ENCODE results near the gene PXYLP1.

PXYLP1 gene

GRCh38 chr3:141272906-141273662 lies 41.5 kb downstream of the PXYLP1 start:
- DNase-seq (ENCODE audit: low spot score): no peak

DNA sequence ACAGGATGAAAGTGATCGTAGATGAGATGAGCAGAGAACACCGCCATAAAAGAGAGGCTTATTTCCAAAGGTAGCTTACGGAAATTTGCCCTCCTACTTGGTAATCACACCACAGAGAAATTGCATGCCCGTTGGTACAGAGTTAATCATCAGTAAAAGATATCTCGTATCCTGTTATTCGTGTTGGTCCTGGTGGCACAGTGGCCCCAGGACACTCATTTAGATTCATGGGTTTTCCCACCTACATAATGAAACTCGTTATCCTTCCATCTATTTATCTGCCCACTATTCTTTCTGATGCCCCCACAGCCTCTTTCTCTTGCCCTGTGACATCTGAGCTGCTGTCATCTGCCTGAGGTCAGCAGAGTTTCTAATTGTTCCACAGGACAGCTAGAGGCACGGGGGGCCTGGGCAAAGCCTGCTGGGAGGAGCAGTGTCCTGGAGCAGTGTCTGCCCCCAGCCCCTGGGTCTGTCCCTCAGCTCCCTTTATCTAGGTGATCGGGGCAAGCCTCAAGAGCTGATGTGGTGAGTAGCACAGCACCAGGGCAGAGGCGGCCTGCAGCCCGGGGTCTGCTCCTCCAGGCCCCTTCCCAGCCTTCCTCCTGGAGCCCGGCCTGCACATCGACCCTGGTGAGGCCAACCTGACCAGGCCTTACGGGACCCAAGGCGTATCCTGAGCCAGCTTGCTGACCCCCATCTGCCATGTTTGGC lies 42.2 kb downstream of the PXYLP1 start:
- no peak for DNase-seq (ENCODE audit: low spot score)

DNA sequence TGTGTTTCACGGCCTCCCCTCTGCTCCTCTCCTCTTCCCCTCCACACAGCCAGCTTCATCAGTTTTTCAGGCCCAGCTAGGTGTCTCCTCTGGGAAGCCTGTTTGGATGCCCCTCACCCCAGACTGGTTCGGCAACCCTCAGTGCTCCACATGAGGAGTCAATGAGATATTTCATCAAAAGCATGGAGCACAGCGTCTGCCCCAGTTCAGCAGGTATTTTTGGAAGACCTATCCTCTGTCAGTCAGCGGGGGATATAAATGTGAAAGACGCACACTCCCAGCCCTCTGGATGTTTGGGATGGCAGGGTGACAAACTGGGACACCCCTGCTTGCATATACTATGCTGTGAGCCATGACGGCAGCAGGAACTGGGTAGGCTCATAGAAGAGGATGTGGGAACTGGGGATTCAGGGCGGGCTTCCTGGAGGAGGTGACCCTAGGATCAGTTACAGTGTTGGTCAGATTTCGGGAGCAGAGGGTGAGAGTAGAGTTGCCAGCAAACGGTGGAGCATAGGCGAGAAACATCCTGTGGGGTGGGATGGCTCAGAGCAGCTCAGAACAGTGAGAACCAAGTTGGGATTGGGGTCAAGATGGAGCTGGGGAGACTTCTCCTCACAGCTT lies 42.9 kb downstream of the PXYLP1 start:
- DNase-seq (ENCODE audit: low spot score): no peak

DNA sequence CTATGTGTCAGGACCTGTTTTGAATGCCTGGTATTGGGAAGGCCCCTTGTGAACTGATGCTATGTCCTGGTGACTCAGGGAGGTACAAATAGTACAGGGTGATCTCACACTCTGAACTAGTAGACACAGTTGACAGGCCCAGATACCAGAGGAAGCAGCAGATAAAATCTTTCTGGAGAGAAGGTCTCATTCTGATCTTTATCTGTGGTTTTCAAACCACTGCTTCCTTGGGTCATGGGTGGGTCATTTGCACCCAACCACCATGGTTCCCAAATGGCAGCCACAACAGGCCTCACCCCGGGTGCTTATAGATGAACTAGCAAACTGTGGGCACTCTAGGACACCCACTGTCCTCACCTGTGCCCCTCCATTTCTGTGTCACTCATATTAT lies 43.4 kb downstream of the PXYLP1 start:
- DNase-seq (ENCODE audit: low spot score): peak; percentile 36

DNA sequence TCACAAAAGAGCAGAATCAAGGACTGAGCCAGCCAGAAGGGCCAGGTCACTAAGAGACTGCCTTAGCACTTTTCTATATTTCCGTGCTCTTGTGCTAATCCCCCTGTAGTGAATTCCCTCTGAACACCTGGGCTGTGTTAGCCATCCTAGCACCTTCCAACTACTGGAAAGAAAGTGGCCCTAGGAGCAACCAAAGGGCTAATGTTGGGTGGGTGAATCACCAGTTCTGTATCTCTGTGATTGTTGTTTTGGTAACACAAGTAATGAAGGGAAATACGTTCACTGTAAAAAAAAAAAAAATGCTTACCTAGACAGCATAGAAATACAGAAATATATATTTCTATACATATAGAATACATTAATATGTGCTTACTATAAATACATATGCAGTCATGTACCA lies 43.9 kb downstream of the PXYLP1 start:
- DNase-seq (ENCODE audit: low spot score): no peak

GRCh38 chr3:141275973-141276372 lies 44.3 kb downstream of the PXYLP1 start:
- DNase-seq (ENCODE audit: low spot score): no peak

DNA sequence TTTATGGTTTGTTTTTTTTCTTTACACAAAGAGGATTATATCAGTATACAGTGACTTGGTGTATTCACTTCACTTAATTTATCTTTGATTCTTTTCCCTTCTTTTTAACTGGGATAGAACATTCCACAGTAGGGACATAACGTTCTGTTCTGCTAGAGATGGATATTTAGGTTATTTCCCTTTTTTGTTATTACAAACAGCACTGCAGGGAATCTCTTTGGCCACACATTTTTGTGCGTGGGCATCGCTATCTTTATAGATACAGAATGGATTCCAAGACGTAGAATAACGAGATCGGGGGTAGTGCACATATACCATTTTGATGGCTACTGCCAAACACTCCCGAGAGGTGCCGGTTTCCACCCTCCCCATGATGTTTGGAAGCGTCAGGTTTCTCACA lies 44.8 kb downstream of the PXYLP1 start:
- no peak for DNase-seq (ENCODE audit: low spot score)

- DNase-seq (ENCODE audit: low spot score): no peak
Observed at GRCh38 chr3:141277451-141277850, 45.8 kb downstream of the PXYLP1 start.

- no peak for DNase-seq (ENCODE audit: low spot score)
Observed at GRCh38 chr3:141278196-141279076, 46.8 kb downstream of the PXYLP1 start.

DNA sequence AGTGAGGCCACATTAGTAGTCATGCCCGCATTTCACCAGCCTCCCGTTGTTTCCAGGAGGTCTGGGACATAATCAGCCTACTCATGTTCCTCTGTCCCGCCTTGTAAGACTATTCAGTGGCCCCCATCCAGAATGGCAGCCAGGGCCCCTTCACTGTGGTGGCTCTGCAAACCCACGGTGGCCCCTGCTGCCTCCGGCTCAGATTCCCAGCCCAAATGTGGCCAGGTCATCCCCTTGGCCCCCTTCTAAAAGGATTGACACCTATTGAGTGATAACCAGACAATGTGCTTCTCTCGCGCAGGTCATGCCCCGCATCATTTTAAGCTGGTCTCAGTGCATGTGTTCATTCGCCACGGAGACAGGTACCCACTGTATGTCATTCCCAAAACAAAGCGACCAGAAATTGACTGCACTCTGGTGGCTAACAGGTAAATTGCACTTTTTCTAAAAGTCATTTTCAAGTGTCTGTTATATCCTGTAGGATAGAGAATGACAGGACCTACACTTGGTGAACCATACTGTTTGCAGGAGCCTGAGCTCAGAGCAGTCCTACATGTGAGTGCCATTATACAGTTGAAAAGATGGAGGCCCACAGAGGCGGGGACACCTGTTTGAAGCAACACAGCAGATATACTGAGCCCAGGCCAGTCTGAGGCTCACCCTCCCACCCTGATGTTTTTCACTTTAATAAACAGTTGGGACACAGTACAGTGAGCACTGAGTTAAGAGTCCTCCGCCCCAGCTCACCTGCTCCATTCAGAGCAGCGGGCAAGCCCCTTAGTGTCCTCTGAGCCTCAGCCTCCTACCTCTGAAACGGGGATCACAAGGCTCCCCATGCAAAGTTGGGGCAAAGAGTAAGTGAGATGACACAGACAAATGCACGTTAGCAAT lies 47.7 kb downstream of the PXYLP1 start:
- DNase-seq (ENCODE audit: low spot score): peak; percentile 51

GRCh38 chr3:141280086-141280485 lies 48.5 kb downstream of the PXYLP1 start:
- no peak for DNase-seq (ENCODE audit: low spot score)

DNA sequence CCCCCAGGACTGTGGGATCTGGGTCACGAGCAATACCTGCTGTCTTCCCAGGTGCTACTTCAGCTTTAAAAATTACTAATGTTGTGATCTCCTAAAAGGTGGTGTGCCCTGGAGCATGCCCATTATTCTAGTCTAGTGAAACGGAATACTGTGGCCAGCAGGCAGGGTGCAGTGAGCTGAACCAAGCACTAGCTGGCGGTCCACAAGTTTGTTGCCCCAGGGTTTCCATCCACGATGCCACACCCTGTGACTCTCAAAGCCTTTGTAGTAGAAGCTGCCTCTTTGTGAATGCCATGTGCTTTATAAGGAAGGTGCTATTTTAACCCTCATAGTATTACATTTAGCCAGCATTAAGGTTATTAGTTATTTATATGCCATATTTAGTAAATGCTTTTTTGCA lies 49.1 kb downstream of the PXYLP1 start:
- DNase-seq (ENCODE audit: low spot score): no peak

GRCh38 chr3:141285570-141285969 lies 53.9 kb downstream of the PXYLP1 start:
- no peak for DNase-seq (ENCODE audit: low spot score)

DNA sequence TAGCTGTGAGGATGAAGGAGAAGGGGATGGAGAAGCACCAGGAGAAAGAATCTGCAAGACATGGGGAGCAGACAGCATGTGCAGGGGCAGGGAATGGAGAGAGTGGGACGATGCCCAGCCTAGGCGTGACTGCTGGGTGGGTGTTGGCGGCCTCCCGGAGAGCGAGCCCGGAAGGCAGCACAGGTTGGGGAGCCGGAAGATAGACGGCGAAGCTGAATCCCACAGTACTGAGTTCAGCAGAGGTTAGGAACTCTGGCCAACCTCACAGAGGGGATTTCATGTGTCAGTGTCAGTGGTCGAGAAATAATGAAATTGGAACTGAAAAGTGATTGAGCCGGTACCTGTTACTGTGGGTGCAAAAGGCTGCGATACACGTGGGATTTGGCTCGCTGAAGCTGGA lies 55.2 kb downstream of the PXYLP1 start:
- no peak for DNase-seq (ENCODE audit: low spot score)

- DNase-seq (ENCODE audit: low spot score): no peak
Observed at GRCh38 chr3:141287326-141287725, 55.7 kb downstream of the PXYLP1 start.

DNA sequence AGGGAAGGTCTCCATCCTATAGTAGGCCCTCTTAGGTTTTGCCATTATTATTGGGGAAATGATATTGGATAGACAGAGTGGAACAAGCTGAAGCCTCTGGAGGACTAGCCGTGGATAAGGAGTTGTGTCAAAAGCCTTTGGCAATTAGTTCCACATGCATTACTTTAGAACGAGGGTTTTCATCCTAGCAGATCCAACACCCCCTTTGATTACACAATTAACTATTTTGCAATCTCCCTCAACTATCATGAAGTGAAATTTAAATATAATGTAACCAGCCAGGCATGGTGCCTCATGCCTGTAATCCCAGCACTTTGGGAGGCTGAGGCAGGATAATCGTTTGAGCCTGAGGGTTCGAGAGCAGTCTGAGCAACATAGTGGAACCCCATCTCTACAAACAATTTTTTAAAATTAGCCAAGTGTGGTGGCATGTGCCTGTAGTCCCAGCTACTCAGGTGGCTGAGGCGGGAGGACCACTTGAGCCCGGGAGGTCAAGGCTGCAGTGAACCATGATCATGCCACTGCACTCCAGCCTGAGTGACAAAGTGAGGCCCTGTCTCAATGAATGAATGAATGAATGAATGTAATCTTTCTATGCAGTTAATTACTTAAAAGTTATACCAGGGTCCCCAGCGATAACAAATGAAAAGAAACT lies 56.8 kb downstream of the PXYLP1 start:
- no peak for DNase-seq (ENCODE audit: low spot score)

DNA sequence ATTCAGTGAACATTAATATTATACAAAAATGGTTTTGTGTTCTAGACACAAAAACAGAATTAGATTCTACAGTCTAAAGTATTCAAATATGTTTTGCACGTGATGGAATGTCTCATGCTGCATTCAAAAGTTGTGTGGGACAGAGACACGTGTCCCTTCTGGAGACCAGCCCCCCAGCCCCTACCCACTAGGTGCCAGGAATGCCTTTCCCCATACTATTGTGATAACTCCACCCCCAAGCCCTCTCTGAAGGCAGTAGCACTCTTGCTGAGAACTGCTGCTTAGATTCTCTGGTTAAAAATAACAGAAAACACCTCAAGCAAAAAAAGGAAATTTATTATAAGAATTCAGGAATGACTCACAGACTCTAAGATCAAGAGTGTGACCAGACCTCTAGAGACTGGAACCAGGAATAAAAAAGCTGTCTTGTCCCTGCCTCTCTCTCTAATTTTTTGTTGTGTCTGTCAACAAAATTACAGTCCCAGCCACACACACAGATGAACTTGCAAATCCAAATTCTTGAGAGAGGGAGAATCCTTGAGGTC lies 57.7 kb downstream of the PXYLP1 start:
- no peak for DNase-seq (ENCODE audit: low spot score)

DNA sequence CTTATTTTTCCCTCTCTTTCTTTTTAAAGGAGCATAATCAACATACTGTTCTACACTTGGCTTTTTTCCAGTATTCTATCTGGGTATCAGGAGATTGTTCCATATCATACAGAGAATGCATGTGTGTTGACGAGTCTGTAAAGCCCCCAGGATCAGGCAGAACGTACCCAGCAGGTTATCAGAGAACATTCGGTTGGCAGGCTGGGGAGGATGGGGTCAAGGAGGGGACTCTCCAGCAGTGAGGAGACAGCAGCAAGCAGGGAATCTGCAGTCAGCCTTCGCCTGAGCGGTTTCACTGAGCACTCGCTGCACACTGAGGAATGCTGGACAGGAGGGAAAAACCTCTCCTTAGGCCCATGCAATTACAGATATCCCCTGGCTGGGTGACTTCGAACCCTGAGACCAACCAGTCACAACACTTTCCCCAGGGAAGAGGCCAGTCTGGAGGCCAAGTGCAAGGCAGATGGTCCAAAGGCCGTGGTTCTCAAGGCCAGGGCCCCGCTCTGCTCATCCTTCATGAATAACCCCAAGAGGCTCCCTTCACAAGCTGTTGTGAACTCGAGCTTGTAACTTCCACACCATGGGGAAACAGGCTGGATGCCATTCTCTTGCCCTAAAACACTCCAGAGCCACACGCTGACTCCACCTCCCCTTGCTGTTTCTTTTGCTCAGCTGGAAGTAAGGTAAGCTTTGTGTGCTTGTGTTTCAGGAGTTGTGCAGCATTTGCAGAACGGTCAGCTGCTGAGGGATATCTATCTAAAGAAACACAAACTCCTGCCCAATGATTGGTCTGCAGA lies 60.1 kb downstream of the PXYLP1 start:
- no peak for DNase-seq (ENCODE audit: low spot score)

DNA sequence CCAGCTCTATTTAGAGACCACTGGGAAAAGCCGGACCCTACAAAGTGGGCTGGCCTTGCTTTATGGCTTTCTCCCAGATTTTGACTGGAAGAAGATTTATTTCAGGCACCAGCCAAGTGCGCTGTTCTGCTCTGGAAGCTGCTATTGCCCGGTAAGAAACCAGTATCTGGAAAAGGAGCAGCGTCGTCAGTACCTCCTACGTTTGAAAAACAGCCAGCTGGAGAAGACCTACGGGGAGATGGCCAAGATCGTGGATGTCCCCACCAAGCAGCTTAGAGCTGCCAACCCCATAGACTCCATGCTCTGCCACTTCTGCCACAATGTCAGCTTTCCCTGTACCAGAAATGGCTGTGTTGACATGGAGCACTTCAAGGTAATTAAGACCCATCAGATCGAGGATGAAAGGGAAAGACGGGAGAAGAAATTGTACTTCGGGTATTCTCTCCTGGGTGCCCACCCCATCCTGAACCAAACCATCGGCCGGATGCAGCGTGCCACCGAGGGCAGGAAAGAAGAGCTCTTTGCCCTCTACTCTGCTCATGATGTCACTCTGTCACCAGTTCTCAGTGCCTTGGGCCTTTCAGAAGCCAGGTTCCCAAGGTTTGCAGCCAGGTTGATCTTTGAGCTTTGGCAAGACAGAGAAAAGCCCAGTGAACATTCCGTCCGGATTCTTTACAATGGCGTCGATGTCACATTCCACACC lies 60.9 kb downstream of the PXYLP1 start:
- no peak for DNase-seq (ENCODE audit: low spot score)

Measured in CD4-positive, alpha-beta T cell treated with Interleukin-2 at 100 ng/mL for 4 hours (primary cell).